ENCODE measurements around the gene FKBP1B. TPM values are rescaled to one million over a fixed set of nuclear protein-coding genes. Genes with fewer than 3 reads are reported as not detected.
A peak's percentile ranks its signal among the peaks of the same experiment; 100 is the strongest.

The FKBP1B gene
- total and polyA plus RNA-seq, 2 donors (not counting 1 experiment from before 2014, with no cell fraction given): 11.9 to 12.1 TPM

GRCh38 chr2:24045511-24046508 lies 3.7 kb upstream of the FKBP1B start:
- Histone ChIP-seq H3K79me2 (ENCODE audit: control insufficient read depth, insufficient read depth, low read length) (peaks cover 10% of the 10 kb centered on the region), H3K27ac (ENCODE audit: insufficient read depth, low read length) (no peak overlapping the region), H2AFZ (ENCODE audit: low read length) (no peak overlapping the region), H3K9me3 (ENCODE audit: control insufficient read depth, insufficient read depth, low read depth, low read length) (no peaks in the 10 kb centered on the region), H3K4me1 (ENCODE audit: control insufficient read depth, extremely low read depth, insufficient read depth, low read length) (peaks cover 2% of the 10 kb centered on the region), H3K9ac (ENCODE audit: insufficient read depth, low read length) (peak overlapping the region; percentile 20), H3K4me3 (replicated peaks in 1 of 4; ENCODE audit: control extremely low read depth in 1 of 4, insufficient read depth in 1 of 4, low read depth in 3 of 4, low read length in 4 of 4) (peak overlapping the region; percentile 78 to 97 (median 83)), H3K36me3 (ENCODE audit: control insufficient read depth, insufficient read depth, low read length) (no peaks in the 10 kb centered on the region), H4K20me1 (ENCODE audit: control insufficient read depth, extremely low read depth, insufficient read depth, low read length) (no peaks in the 10 kb centered on the region), H3K27me3 (ENCODE audit: control insufficient read depth, insufficient read depth, low read length) (no peaks in the 10 kb centered on the region), H3K4me2 (ENCODE audit: extremely low read depth, insufficient read depth, low read length) (peak overlapping the region; percentile 85)
- no peak for TF ChIP-seq CTCF (conservative IDR thresholded peaks at IDR 0.05 in 1 of 2, IDR thresholded peaks at IDR 0.05 in 1 of 2; ENCODE audit: low read depth in 1 of 2, low read length in 2 of 2)
- TF ChIP-seq EZH2 (IDR thresholded peaks at IDR 0.05; ENCODE audit: low read length, missing control alignments): no peak
- DNase-seq (ENCODE audit: low read depth in 2 of 2): no peak

GRCh38 chr2:24046599-24046929 lies 3.0 kb upstream of the FKBP1B start:
- H3K27ac ChIP-seq (ENCODE audit: insufficient read depth, low read length): no peak overlapping the region
- peak overlapping the region; percentile 78 to 97 (median 83) for H3K4me3 ChIP-seq (replicated peaks in 1 of 4; ENCODE audit: control extremely low read depth in 1 of 4, insufficient read depth in 1 of 4, low read depth in 3 of 4, low read length in 4 of 4)
- no peaks in the 10 kb centered on the region for H3K27me3 ChIP-seq (ENCODE audit: control insufficient read depth, insufficient read depth, low read length)
- peak in 1 of 2 donors; percentile 5 for DNase-seq (ENCODE audit: low read depth in 2 of 2)
- TF ChIP-seq CTCF (conservative IDR thresholded peaks at IDR 0.05 in 1 of 2, IDR thresholded peaks at IDR 0.05 in 1 of 2; ENCODE audit: low read depth in 1 of 2, low read length in 2 of 2): no peak
- no peak for TF ChIP-seq EZH2 (IDR thresholded peaks at IDR 0.05; ENCODE audit: low read length, missing control alignments)
- no peaks in the 10 kb centered on the region for H4K20me1 ChIP-seq (ENCODE audit: control insufficient read depth, extremely low read depth, insufficient read depth, low read length)
- no peaks in the 10 kb centered on the region for H3K36me3 ChIP-seq (ENCODE audit: control insufficient read depth, insufficient read depth, low read length)
- H3K4me1 ChIP-seq (ENCODE audit: control insufficient read depth, extremely low read depth, insufficient read depth, low read length): peaks cover 2% of the 10 kb centered on the region
- peak overlapping the region; percentile 85 for H2AFZ ChIP-seq (ENCODE audit: low read length)
- H3K79me2 ChIP-seq (ENCODE audit: control insufficient read depth, insufficient read depth, low read length): peaks cover 10% of the 10 kb centered on the region
- H3K4me2 ChIP-seq (ENCODE audit: extremely low read depth, insufficient read depth, low read length): peak overlapping the region; percentile 85
- H3K9me3 ChIP-seq (ENCODE audit: control insufficient read depth, insufficient read depth, low read depth, low read length): no peaks in the 10 kb centered on the region
- H3K9ac ChIP-seq (ENCODE audit: insufficient read depth, low read length): peak overlapping the region; percentile 50

GRCh38 chr2:24046930-24047702 lies 2.4 kb upstream of the FKBP1B start, which contains the start of gene WDCP:
Gene WDCP, minus strand, starts transcription at chr2:24047391. Its CDS starts 7,897 bp downstream, at chr2:24039494.
- H3K27ac ChIP-seq (ENCODE audit: insufficient read depth, low read length): no peak within 1 kb of the TSS
- H3K4me3 ChIP-seq (replicated peaks in 1 of 4; ENCODE audit: control extremely low read depth in 1 of 4, insufficient read depth in 1 of 4, low read depth in 3 of 4, low read length in 4 of 4): peak within 1 kb of the TSS; percentile 78 to 97 (median 83)
- DNase-seq (ENCODE audit: low read depth in 2 of 2): peak; percentile 98 to 100
- H3K4me2 ChIP-seq (ENCODE audit: extremely low read depth, insufficient read depth, low read length): peak within 1 kb of the TSS; percentile 85
- H3K9me3 ChIP-seq (ENCODE audit: control insufficient read depth, insufficient read depth, low read depth, low read length): no peaks in the 10 kb centered on the region
- peak within 1 kb of the TSS; percentile 50 for H3K9ac ChIP-seq (ENCODE audit: insufficient read depth, low read length)
- H3K27me3 ChIP-seq (ENCODE audit: control insufficient read depth, insufficient read depth, low read length): no peaks in the 10 kb centered on the region
- peak within 1 kb of the TSS; percentile 85 for H2AFZ ChIP-seq (ENCODE audit: low read length)
- peaks cover 10% of the 10 kb centered on the region for H3K79me2 ChIP-seq (ENCODE audit: control insufficient read depth, insufficient read depth, low read length)
- H4K20me1 ChIP-seq (ENCODE audit: control insufficient read depth, extremely low read depth, insufficient read depth, low read length): no peaks in the 10 kb centered on the region
- peaks cover 2% of the 10 kb centered on the region for H3K4me1 ChIP-seq (ENCODE audit: control insufficient read depth, extremely low read depth, insufficient read depth, low read length)
- TF ChIP-seq EZH2 (IDR thresholded peaks at IDR 0.05; ENCODE audit: low read length, missing control alignments) (no peak), CTCF (conservative IDR thresholded peaks at IDR 0.05 in 1 of 2, IDR thresholded peaks at IDR 0.05 in 1 of 2; ENCODE audit: low read depth in 1 of 2, low read length in 2 of 2) (no peak)
- H3K36me3 ChIP-seq (ENCODE audit: control insufficient read depth, insufficient read depth, low read length): no peaks in the 10 kb centered on the region

All from fibroblast of lung (primary cell).